GM19395 (cell line): ENCODE data around the gene RAB20.

Experiments
- ATAC-seq: cut with Tn5 transposase; IDR thresholded peaks from one replicate; pipeline ENCODE4 v1.9.1; 2021; ENCODE audit warnings: mild to moderate bottlenecking, moderate library complexity; ENCODE audit not compliant: unreplicated experiment

Gene RAB20

GRCh38 chr13:110474713-110475112 lies 86.8 kb downstream of the RAB20 start:
- no peak for ATAC-seq
